Measurements from ENCODE around the gene PDGFB. TPM values are rescaled to one million over a fixed set of nuclear protein-coding genes. Genes with fewer than 3 reads are reported as not detected.

Gene PDGFB
- total and polyA plus RNA-seq, 8 donors = 16.0 to 28.2 (median 23.3) TPM

- peaks cover 5 to 22% of the 10 kb centered on the region in 2 donors for H3K4me1 ChIP-seq
- no peak overlapping the region for H3K4me3 ChIP-seq
- intact Hi-C loops (cut with DNase I) = no loop called here
- TF ChIP-seq CTCF (IDR thresholded peaks at IDR 0.05) = no peak
- ATAC-seq (peak; percentile 38), DNase-seq (no peak)
- no peaks in the 10 kb centered on the region for H3K36me3 ChIP-seq
- H3K27ac ChIP-seq = peak overlapping the region; percentile 61 to 83
- no peaks in the 10 kb centered on the region for H3K27me3 ChIP-seq
- no peaks in the 10 kb centered on the region for H3K9me3 ChIP-seq
Observed at GRCh38 chr22:39184586-39185577, 59.9 kb downstream of the PDGFB start.

DNA sequence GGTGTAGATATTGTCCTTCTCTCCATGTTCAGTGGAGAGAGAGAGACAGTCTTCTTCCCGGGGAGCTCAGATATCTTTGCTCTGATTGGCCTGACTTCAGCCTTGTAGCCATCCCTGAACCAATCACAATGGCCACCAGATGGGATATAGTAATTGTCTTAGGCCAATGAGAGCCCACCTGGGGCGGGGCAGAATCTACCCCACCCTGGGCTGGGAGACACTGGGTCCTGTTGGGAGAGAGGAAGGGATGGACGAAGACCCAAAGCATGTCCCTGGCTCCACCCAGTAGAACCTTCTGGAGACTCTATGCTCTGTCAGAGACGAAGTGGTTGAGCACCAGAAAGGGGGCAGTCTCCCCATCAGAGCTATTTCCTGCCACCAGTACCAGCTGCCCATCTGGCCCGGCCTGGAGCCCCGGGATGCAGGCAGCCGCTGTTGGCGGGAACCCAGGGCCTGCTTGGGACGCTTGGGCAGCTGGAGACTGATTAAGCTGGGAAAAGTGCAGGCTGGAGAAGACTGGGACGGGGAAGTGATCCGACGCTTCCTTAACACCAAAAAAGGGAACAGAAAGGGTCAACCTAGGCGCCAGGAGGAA, 60.7 kb downstream of the PDGFB start:
- Histone ChIP-seq H3K27me3 (no peaks in the 10 kb centered on the region), H3K27ac (peak overlapping the region; percentile 61 to 83), H3K4me3 (no peak overlapping the region), H3K9me3 (no peaks in the 10 kb centered on the region), H3K4me1 (peaks cover 5 to 28% of the 10 kb centered on the region in 2 donors), H3K36me3 (no peaks in the 10 kb centered on the region)
- DNase-seq (no peak), ATAC-seq (peak; percentile 30)
- intact Hi-C loops (cut with DNase I) = no loop called here
- no peak for TF ChIP-seq CTCF (IDR thresholded peaks at IDR 0.05)

DNA sequence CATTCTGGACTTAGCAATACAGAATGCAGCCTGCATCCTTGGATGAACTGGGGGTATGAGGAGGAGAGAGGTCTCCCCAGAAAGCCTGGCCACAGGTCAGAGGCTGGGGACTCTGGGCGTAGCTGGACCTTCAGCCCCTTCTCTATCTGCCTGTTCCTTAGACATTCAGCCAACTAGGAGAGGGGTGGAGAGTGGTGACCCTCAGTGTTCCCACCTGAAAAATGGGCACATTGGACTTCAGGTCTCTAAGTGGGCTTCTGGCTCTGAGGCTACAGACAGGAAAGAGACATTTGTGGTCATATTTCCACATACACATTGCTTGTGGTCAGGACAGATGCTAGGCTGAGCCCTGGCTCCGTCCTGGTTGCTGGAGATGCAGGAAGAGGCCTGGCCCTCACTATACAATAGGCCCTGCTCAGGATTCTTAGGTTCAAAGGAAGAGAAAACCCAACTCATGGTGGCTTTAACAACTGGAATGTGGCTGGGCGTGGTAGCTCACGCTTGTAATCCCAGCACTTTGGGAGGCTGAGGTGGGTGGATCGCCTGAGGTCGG, 62.2 kb downstream of the PDGFB start:
- H3K27ac ChIP-seq = no peak overlapping the region
- H3K4me1 ChIP-seq = peaks cover 5 to 29% of the 10 kb centered on the region in 2 donors
- no peaks in the 10 kb centered on the region for H3K36me3 ChIP-seq
- TF ChIP-seq CTCF (IDR thresholded peaks at IDR 0.05) = no peak
- H3K9me3 ChIP-seq = no peaks in the 10 kb centered on the region
- no peak for ATAC-seq
- intact Hi-C loops (cut with DNase I) = no loop called here
- no peak overlapping the region for H3K4me3 ChIP-seq
- H3K27me3 ChIP-seq = no peaks in the 10 kb centered on the region
- DNase-seq = no peak

- Histone ChIP-seq H3K4me1 (peaks cover 5 to 37% of the 10 kb centered on the region in 2 donors), H3K9me3 (no peaks in the 10 kb centered on the region), H3K27ac (no peak overlapping the region), H3K27me3 (no peaks in the 10 kb centered on the region), H3K36me3 (no peaks in the 10 kb centered on the region), H3K4me3 (no peak overlapping the region)
- no peak for DNase-seq
- no peak for ATAC-seq
- intact Hi-C loops (cut with DNase I) = no loop called here
- TF ChIP-seq CTCF (IDR thresholded peaks at IDR 0.05) = no peak
Observed at GRCh38 chr22:39181778-39182177, 63.0 kb downstream of the PDGFB start.

GRCh38 chr22:39181356-39181755, 63.4 kb downstream of the PDGFB start:
- Histone ChIP-seq H3K27ac (no peak overlapping the region), H3K4me1 (peaks cover 6 to 41% of the 10 kb centered on the region in 2 donors), H3K36me3 (no peaks in the 10 kb centered on the region), H3K4me3 (no peak overlapping the region), H3K9me3 (no peaks in the 10 kb centered on the region), H3K27me3 (no peaks in the 10 kb centered on the region)
- ATAC-seq = no peak
- DNase-seq = no peak
- no peak for TF ChIP-seq CTCF (IDR thresholded peaks at IDR 0.05)
- intact Hi-C loops (cut with DNase I) = no loop called here
